Measurements from ENCODE around the gene CBLB. TPM values are rescaled to one million over a fixed set of nuclear protein-coding genes. Genes with fewer than 3 reads are reported as not detected.

Gene CBLB
- total and polyA plus RNA-seq, 7 donors: 4.2 to 18.2 (median 12.1) TPM

GRCh38 chr3:105661461-105661860 is 207.4 kb downstream of the CBLB start:
- peaks cover 4% of the 10 kb centered on the region for H3K4me1 ChIP-seq
- intact Hi-C loops (cut with DNase I): no loop called here
- WGBS, 3 donors: 36 to 63% (median 46%) methylated on average over 3 of the region's 3 CpGs
- no peak for TF ChIP-seq CTCF (IDR thresholded peaks at IDR 0.05)
- H3K27me3 ChIP-seq (ENCODE audit: insufficient read depth in 3 of 3, low read length in 2 of 3): no peaks in the 10 kb centered on the region
- no peak overlapping the region for H3K4me3 ChIP-seq
- no peak for ATAC-seq
- H3K9me3 ChIP-seq: no peaks in the 10 kb centered on the region
- no peak for DNase-seq
- peaks cover 3 to 57% of the 10 kb centered on the region in 2 donors for H3K36me3 ChIP-seq (ENCODE audit: insufficient read depth in 1 of 2, low read depth in 1 of 2)
- no peak overlapping the region for H3K27ac ChIP-seq

- no peak overlapping the region for H3K4me3 ChIP-seq
- no peak for ATAC-seq
- H3K27ac ChIP-seq: no peak overlapping the region
- H3K9me3 ChIP-seq: no peaks in the 10 kb centered on the region
- 82 to 97% (median 96%) methylated on average over 1 of the region's 1 CpG for WGBS, 3 donors
- H3K36me3 ChIP-seq (ENCODE audit: insufficient read depth in 1 of 2, low read depth in 1 of 2): peaks cover 3 to 41% of the 10 kb centered on the region in 2 donors
- no peaks in the 10 kb centered on the region for H3K4me1 ChIP-seq
- no peaks in the 10 kb centered on the region for H3K27me3 ChIP-seq (ENCODE audit: insufficient read depth in 3 of 3, low read length in 2 of 3)
- intact Hi-C loops (cut with DNase I): no loop called here
- TF ChIP-seq CTCF (IDR thresholded peaks at IDR 0.05): no peak
- no peak for DNase-seq
These were observed 211.9 kb downstream of the CBLB start for GRCh38 chr3:105656651-105657504.

- Histone ChIP-seq H3K27ac (no peak overlapping the region), H3K4me1 (no peaks in the 10 kb centered on the region), H3K9me3 (no peaks in the 10 kb centered on the region), H3K27me3 (ENCODE audit: insufficient read depth in 3 of 3, low read length in 2 of 3) (no peaks in the 10 kb centered on the region), H3K4me3 (no peak overlapping the region), H3K36me3 (ENCODE audit: insufficient read depth in 1 of 2, low read depth in 1 of 2) (peaks cover 2 to 22% of the 10 kb centered on the region in 2 donors)
- ATAC-seq (no peak), DNase-seq (no peak)
- WGBS, 3 donors: 79 to 85% (median 82%) methylated on average over 3 of the region's 3 CpGs
- no peak for TF ChIP-seq CTCF (IDR thresholded peaks at IDR 0.05)
- intact Hi-C loops (cut with DNase I): no loop called here
These were observed 214.9 kb downstream of the CBLB start for GRCh38 chr3:105653868-105654267.

GRCh38 chr3:105653166-105653565 is 215.6 kb downstream of the CBLB start:
- ATAC-seq: no peak
- no peaks in the 10 kb centered on the region for H3K9me3 ChIP-seq
- H3K36me3 ChIP-seq (ENCODE audit: insufficient read depth in 1 of 2, low read depth in 1 of 2): peaks cover 0 to 15% of the 10 kb centered on the region in 2 donors
- no peak for TF ChIP-seq CTCF (IDR thresholded peaks at IDR 0.05)
- intact Hi-C loops (cut with DNase I): no loop called here
- 37 to 52% (median 43%) methylated on average over 1 of the region's 1 CpG for WGBS, 3 donors
- no peaks in the 10 kb centered on the region for H3K27me3 ChIP-seq (ENCODE audit: insufficient read depth in 3 of 3, low read length in 2 of 3)
- DNase-seq: no peak
- no peak overlapping the region for H3K4me3 ChIP-seq
- no peaks in the 10 kb centered on the region for H3K4me1 ChIP-seq
- no peak overlapping the region for H3K27ac ChIP-seq

Data from psoas muscle (tissue), 8 donors.